ENCODE results near the gene FABP7. TPM values are rescaled to one million over a fixed set of nuclear protein-coding genes. Genes with fewer than 3 reads are reported as not detected.

FABP7 gene
- total RNA-seq, 1 experiment from 2014 or later = not detected

- CTCF ChIA-PET = no interaction called here
- Histone ChIP-seq H4K20me1 (ENCODE audit: insufficient read depth) (no peaks in the 10 kb centered on the region), H3K27ac (ENCODE audit: low read depth, low read length) (no peak overlapping the region), H3K36me3 (ENCODE audit: control insufficient read depth in 1 of 2, insufficient read depth in 2 of 2, low read length in 2 of 2) (no peaks in the 10 kb centered on the region), H3K9me3 (ENCODE audit: control insufficient read depth in 1 of 2, insufficient read depth in 1 of 2, low read depth in 1 of 2, low read length in 2 of 2) (no peaks in the 10 kb centered on the region), H3K4me3 (replicated peaks in 1 of 2; ENCODE audit: low read depth in 1 of 2, low read length in 2 of 2) (no peak overlapping the region), H3K9ac (ENCODE audit: low read length) (no peak overlapping the region), H2AFZ (ENCODE audit: low read depth, low read length, poor library complexity, severe bottlenecking) (no peak overlapping the region), H3K9me2 (ENCODE audit: insufficient read depth) (no peaks in the 10 kb centered on the region), H3K27me3 (ENCODE audit: insufficient read depth, low read length) (no peaks in the 10 kb centered on the region), H3K79me2 (ENCODE audit: insufficient read depth, low read length) (no peaks in the 10 kb centered on the region), H3K4me2 (ENCODE audit: low read length) (no peak overlapping the region), H3K4me1 (ENCODE audit: control insufficient read depth in 1 of 2, insufficient read depth in 2 of 2, low read length in 2 of 2) (peaks cover 3 to 23% of the 10 kb centered on the region in 2 experiments)
- DNase-seq (ENCODE audit: low read depth, low spot score) = no peak
- intact Hi-C loops (cut with micrococcal nuclease) = no loop called here
- TF ChIP-seq ZBTB33 (IDR thresholded peaks at IDR 0.05; ENCODE audit: extremely low read depth, insufficient replicate concordance, low read length) (no peak), FOSL1 (IDR thresholded peaks at IDR 0.05; ENCODE audit: low read depth) (no peak), POLR2A (IDR thresholded peaks at IDR 0.05; ENCODE audit: borderline replicate concordance, extremely low read depth, insufficient read depth, insufficient read length) (no peak)
- no TSS peak for BruUV-seq (replicated peaks)
- no peak for ATAC-seq
- RAD21 ChIA-PET (ENCODE audit: low non-redundant PET in 1 of 2, low total read pairs in 2 of 2, uncharacterized antibody in 2 of 2, unreplicated experiment in 2 of 2) = no interaction called here
- POLR2A ChIA-PET = no interaction called here
Observed at GRCh38 chr6:122803171-122803661, 23.7 kb downstream of the FABP7 start.

DNA sequence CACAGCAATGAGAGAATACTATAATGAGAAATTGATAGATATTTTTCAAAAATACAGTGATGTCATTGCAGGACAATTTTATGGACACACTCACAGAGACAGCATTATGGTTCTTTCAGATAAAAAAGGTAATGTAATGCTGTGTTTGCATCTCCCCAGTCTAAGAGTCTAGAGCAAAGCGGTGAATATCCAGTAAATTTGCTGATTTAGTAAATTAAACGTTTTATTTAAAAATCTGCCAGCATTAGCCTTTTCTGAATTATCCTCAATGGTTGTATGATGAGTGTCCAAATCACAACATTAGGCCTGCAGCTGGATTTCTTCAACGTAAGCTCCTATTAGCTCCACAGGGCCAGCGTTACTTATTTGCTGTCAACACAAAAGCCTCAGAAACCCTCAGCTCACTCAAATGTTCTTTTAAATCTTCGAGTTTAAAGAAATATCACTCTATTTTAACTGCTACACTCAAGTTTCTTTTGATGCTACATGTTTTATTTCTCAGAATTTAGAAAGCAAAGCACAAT lies 25.5 kb downstream of the FABP7 start:
- H3K9me3 ChIP-seq (ENCODE audit: control insufficient read depth in 1 of 2, insufficient read depth in 1 of 2, low read depth in 1 of 2, low read length in 2 of 2) = no peaks in the 10 kb centered on the region
- ChIA-PET POLR2A (no interaction called here), RAD21 (ENCODE audit: low non-redundant PET in 1 of 2, low total read pairs in 2 of 2, uncharacterized antibody in 2 of 2, unreplicated experiment in 2 of 2) (no interaction called here), CTCF (no interaction called here)
- H3K9me2 ChIP-seq (ENCODE audit: insufficient read depth) = no peaks in the 10 kb centered on the region
- no peaks in the 10 kb centered on the region for H3K27me3 ChIP-seq (ENCODE audit: insufficient read depth, low read length)
- H3K9ac ChIP-seq (ENCODE audit: low read length) = no peak overlapping the region
- H3K27ac ChIP-seq (ENCODE audit: low read depth, low read length) = no peak overlapping the region
- no peak overlapping the region for H2AFZ ChIP-seq (ENCODE audit: low read depth, low read length, poor library complexity, severe bottlenecking)
- no peak overlapping the region for H3K4me2 ChIP-seq (ENCODE audit: low read length)
- no peaks in the 10 kb centered on the region for H4K20me1 ChIP-seq (ENCODE audit: insufficient read depth)
- H3K4me1 ChIP-seq (ENCODE audit: control insufficient read depth in 1 of 2, insufficient read depth in 2 of 2, low read length in 2 of 2) = peaks cover 0 to 5% of the 10 kb centered on the region in 2 experiments; a peak in 2 of 4 replicates
- no peak for DNase-seq (ENCODE audit: low read depth, low spot score)
- intact Hi-C loops (cut with micrococcal nuclease) = no loop called here
- no TSS peak for BruUV-seq (replicated peaks)
- H3K4me3 ChIP-seq (replicated peaks in 1 of 2; ENCODE audit: low read depth in 1 of 2, low read length in 2 of 2) = no peak overlapping the region
- no peaks in the 10 kb centered on the region for H3K36me3 ChIP-seq (ENCODE audit: control insufficient read depth in 1 of 2, insufficient read depth in 2 of 2, low read length in 2 of 2)
- ATAC-seq = no peak
- no peaks in the 10 kb centered on the region for H3K79me2 ChIP-seq (ENCODE audit: insufficient read depth, low read length)
- TF ChIP-seq ZBTB33 (IDR thresholded peaks at IDR 0.05; ENCODE audit: extremely low read depth, insufficient replicate concordance, low read length) (no peak), SP1 (IDR thresholded peaks at IDR 0.05; ENCODE audit: low read depth) (no peak), ELF1 (IDR thresholded peaks at IDR 0.05; ENCODE audit: borderline replicate concordance, low read depth) (no peak), EZH2phosphoT487 (IDR thresholded peaks at IDR 0.05; ENCODE audit: borderline replicate concordance) (no peak), CBX3 (IDR thresholded peaks at IDR 0.05; ENCODE audit: low read depth) (no peak), ZFX (IDR thresholded peaks at IDR 0.05) (no peak), EGR1 (IDR thresholded peaks at IDR 0.05; ENCODE audit: low read depth) (no peak), RAD21 (IDR thresholded peaks at IDR 0.05; ENCODE audit: low read depth) (no peak), JUND (IDR thresholded peaks at IDR 0.05) (no peak), SIN3A (IDR thresholded peaks at IDR 0.05; ENCODE audit: low read depth) (no peak), TCF7L2 (IDR thresholded peaks at IDR 0.05; ENCODE audit: borderline replicate concordance, extremely low read depth, insufficient read depth, insufficient read length) (no peak), SRF (IDR thresholded peaks at IDR 0.05; ENCODE audit: low read depth) (no peak)
- TF ChIP-seq, protein P1, sequence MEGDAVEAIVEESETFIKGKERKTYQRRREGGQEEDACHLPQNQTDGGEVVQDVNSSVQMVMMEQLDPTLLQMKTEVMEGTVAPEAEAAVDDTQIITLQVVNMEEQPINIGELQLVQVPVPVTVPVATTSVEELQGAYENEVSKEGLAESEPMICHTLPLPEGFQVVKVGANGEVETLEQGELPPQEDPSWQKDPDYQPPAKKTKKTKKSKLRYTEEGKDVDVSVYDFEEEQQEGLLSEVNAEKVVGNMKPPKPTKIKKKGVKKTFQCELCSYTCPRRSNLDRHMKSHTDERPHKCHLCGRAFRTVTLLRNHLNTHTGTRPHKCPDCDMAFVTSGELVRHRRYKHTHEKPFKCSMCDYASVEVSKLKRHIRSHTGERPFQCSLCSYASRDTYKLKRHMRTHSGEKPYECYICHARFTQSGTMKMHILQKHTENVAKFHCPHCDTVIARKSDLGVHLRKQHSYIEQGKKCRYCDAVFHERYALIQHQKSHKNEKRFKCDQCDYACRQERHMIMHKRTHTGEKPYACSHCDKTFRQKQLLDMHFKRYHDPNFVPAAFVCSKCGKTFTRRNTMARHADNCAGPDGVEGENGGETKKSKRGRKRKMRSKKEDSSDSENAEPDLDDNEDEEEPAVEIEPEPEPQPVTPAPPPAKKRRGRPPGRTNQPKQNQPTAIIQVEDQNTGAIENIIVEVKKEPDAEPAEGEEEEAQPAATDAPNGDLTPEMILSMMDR (IDR thresholded peaks at IDR 0.05 in 2 of 3, conservative IDR thresholded peaks at IDR 0.05 in 1 of 3; ENCODE audit: borderline replicate concordance in 1 of 3, insufficient read depth in 1 of 3, low read depth in 2 of 3, low read length in 2 of 3) = no peak
